ENCODE results near the gene DISP3.
"Not testable (repeated sequence)": the region's sequence is repeated elsewhere in the genome, so short reads cannot be mapped to it uniquely, and the experiment has no call there.

The DISP3 gene

GRCh38 chr1:11579506-11579905, 100.6 kb downstream of the DISP3 start:
- no peak for TF ChIP-seq CTCF (IDR thresholded peaks at IDR 0.05; ENCODE audit: low read depth, low read length)
- no peak overlapping the region for H3K4me3 ChIP-seq (ENCODE audit: low read depth, low read length)

- not testable (repeated sequence) for H3K4me3 ChIP-seq (ENCODE audit: low read depth, low read length)
Observed at GRCh38 chr1:11580049-11580448, 101.1 kb downstream of the DISP3 start.

GRCh38 chr1:11581445-11581991, 102.6 kb downstream of the DISP3 start:
- no peak overlapping the region for H3K4me3 ChIP-seq (ENCODE audit: low read depth, low read length)
- no peak for TF ChIP-seq CTCF (IDR thresholded peaks at IDR 0.05; ENCODE audit: low read depth, low read length)

- H3K4me3 ChIP-seq (ENCODE audit: low read depth, low read length) = no peak overlapping the region
- TF ChIP-seq CTCF (IDR thresholded peaks at IDR 0.05; ENCODE audit: low read depth, low read length) = no peak
Observed at GRCh38 chr1:11585389-11585788, 106.4 kb downstream of the DISP3 start.
